ENCODE measurements around the gene CFI.

CFI gene

DNA sequence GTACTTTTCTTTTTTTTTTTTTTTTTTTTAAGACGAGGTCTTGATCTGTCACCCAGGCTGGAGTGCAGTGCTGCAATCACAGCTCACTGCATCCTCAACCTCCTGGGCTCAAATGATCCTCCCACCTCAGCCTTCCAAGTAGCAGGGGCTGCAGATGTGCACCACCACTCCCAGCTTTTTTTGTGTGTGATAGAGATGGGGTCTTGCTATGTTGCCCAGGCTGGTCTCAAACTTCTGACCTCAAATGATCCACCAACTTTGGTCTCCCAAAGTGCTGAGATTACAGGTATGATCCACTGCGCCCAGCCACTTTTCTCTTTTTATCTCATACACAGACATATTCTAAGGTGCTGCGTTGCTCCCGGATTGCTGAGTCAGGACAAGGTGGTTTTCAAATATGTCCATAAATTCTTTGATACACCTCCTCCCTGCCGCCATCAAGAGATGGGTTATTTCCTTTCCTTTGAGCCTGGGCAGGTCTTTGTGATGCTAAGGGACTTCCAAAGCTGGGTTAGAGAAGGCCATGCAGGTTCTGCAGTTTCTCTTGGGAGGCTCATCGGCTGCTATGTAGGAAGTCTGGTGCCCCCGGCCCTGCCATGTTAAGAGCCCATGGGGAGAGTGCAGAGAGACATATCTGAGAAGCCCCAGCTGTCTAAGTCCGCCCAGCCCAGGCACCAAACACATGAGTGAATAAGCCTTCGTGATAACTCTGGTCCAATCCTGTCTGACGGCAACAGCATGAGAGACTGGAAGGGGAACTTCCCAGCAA lies 63.5 kb downstream of the CFI start:
- Histone ChIP-seq H3K4me1 (ENCODE audit: insufficient read depth, low read length) (no peaks in the 10 kb centered on the region), H3K4me3 (ENCODE audit: low read depth in 1 of 2, low read length in 2 of 2) (no peak overlapping the region), H3K9ac (ENCODE audit: low read depth, low read length) (no peak overlapping the region), H3K79me2 (ENCODE audit: insufficient read depth, low read length) (no peaks in the 10 kb centered on the region), H3K4me2 (ENCODE audit: insufficient read depth, low read length) (no peak overlapping the region), H2AFZ (ENCODE audit: low read depth, low read length) (no peak overlapping the region), H3K36me3 (ENCODE audit: insufficient read depth, low read length) (no peaks in the 10 kb centered on the region), H3K27me3 (ENCODE audit: insufficient read depth, low read length, poor library complexity) (peaks cover 5% of the 10 kb centered on the region), H3K27ac (ENCODE audit: low read length) (no peak overlapping the region), H3K9me3 (ENCODE audit: insufficient read depth, low read length, severe bottlenecking) (no peaks in the 10 kb centered on the region), H4K20me1 (ENCODE audit: insufficient read depth, low read length) (no peaks in the 10 kb centered on the region)
- ATAC-seq (ENCODE audit: insufficient read depth, low read depth) (no peak), DNase-seq (no peak)
- TF ChIP-seq, protein P1, sequence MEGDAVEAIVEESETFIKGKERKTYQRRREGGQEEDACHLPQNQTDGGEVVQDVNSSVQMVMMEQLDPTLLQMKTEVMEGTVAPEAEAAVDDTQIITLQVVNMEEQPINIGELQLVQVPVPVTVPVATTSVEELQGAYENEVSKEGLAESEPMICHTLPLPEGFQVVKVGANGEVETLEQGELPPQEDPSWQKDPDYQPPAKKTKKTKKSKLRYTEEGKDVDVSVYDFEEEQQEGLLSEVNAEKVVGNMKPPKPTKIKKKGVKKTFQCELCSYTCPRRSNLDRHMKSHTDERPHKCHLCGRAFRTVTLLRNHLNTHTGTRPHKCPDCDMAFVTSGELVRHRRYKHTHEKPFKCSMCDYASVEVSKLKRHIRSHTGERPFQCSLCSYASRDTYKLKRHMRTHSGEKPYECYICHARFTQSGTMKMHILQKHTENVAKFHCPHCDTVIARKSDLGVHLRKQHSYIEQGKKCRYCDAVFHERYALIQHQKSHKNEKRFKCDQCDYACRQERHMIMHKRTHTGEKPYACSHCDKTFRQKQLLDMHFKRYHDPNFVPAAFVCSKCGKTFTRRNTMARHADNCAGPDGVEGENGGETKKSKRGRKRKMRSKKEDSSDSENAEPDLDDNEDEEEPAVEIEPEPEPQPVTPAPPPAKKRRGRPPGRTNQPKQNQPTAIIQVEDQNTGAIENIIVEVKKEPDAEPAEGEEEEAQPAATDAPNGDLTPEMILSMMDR (IDR thresholded peaks at IDR 0.05; ENCODE audit: borderline replicate concordance, extremely low read depth, low read length, poor library complexity, severe bottlenecking): no peak
- TF ChIP-seq EZH2 (IDR thresholded peaks at IDR 0.05; ENCODE audit: borderline replicate concordance, low read depth, low read length, severe bottlenecking): no peak

DNA sequence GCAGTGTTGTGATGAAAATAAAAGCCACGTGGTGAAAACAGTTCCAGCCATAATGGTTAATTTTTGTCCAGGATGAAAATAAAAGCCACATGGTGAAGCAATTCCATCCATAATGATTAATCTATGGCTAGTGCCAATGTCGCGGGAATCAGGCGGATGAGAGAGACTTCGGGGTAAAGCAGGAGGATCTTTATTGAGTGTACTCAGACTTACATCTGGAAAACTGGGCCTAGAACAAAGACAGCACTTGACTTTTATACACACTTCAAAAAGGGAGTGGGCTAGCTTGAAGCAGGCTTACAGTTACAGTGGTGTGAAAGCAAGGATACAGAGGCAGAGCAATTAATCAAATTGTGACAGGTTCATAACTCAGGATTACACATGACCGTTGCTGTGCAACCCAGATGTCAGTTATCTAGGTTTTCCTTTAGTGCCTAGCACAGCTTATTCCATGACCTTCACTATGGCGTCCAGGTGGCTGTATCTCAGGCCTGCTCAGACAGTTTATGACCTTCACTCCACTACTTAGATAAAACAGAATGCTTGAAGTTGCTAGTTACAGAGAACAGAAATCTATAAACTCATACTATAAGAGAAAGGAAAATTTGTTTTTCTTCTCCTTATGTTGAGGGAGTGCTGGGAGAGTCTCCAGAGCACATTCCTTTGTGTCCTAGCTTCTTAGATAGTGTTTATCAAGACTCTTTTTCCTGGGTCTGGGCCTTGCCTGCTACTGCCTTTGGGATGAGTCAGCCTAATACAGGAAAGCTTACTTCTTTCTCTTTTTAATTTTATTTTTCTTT lies 66.0 kb downstream of the CFI start:
- Histone ChIP-seq H3K9ac (ENCODE audit: low read depth, low read length) (no peak overlapping the region), H2AFZ (ENCODE audit: low read depth, low read length) (no peak overlapping the region), H3K27ac (ENCODE audit: low read length) (no peak overlapping the region), H4K20me1 (ENCODE audit: insufficient read depth, low read length) (no peaks in the 10 kb centered on the region), H3K27me3 (ENCODE audit: insufficient read depth, low read length, poor library complexity) (no peaks in the 10 kb centered on the region), H3K4me3 (ENCODE audit: low read depth in 1 of 2, low read length in 2 of 2) (no peak overlapping the region), H3K36me3 (ENCODE audit: insufficient read depth, low read length) (no peaks in the 10 kb centered on the region), H3K79me2 (ENCODE audit: insufficient read depth, low read length) (no peaks in the 10 kb centered on the region), H3K4me1 (ENCODE audit: insufficient read depth, low read length) (no peaks in the 10 kb centered on the region), H3K4me2 (ENCODE audit: insufficient read depth, low read length) (no peak overlapping the region), H3K9me3 (ENCODE audit: insufficient read depth, low read length, severe bottlenecking) (no peaks in the 10 kb centered on the region)
- no peak for TF ChIP-seq EZH2 (IDR thresholded peaks at IDR 0.05; ENCODE audit: borderline replicate concordance, low read depth, low read length, severe bottlenecking)
- DNase-seq: no peak
- ATAC-seq (ENCODE audit: insufficient read depth, low read depth): no peak

DNA sequence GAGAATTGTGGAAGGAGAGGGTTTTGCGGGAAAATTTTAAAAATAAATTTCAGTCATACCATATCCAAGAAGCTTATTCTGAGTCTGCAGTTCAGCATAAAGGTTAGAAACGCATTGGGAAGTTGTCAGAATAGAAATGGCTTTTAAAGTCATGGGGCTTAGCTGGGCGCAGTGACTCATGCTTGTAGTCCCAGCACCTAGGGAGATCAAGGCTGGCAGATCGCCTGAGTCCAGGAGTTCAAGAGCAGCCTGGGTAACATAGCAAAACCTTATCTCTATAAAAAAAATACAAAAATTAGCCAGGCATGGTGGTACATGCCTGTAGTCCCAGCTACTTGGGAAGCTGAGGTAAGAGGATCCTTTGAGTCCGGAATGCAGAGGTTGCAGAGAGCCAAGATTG lies 68.1 kb downstream of the CFI start:
- no peak overlapping the region for H3K4me2 ChIP-seq (ENCODE audit: insufficient read depth, low read length)
- H3K4me3 ChIP-seq (ENCODE audit: low read depth in 1 of 2, low read length in 2 of 2): no peak overlapping the region
- no peaks in the 10 kb centered on the region for H3K9me3 ChIP-seq (ENCODE audit: insufficient read depth, low read length, severe bottlenecking)
- H3K36me3 ChIP-seq (ENCODE audit: insufficient read depth, low read length): no peaks in the 10 kb centered on the region
- no peaks in the 10 kb centered on the region for H3K79me2 ChIP-seq (ENCODE audit: insufficient read depth, low read length)
- no peak for ATAC-seq (ENCODE audit: insufficient read depth, low read depth)
- H3K27me3 ChIP-seq (ENCODE audit: insufficient read depth, low read length, poor library complexity): no peaks in the 10 kb centered on the region
- H4K20me1 ChIP-seq (ENCODE audit: insufficient read depth, low read length): no peaks in the 10 kb centered on the region
- no peak overlapping the region for H2AFZ ChIP-seq (ENCODE audit: low read depth, low read length)
- no peak overlapping the region for H3K27ac ChIP-seq (ENCODE audit: low read length)
- no peak overlapping the region for H3K9ac ChIP-seq (ENCODE audit: low read depth, low read length)
- peaks cover 16% of the 10 kb centered on the region for H3K4me1 ChIP-seq (ENCODE audit: insufficient read depth, low read length)
- TF ChIP-seq EZH2 (IDR thresholded peaks at IDR 0.05; ENCODE audit: borderline replicate concordance, low read depth, low read length, severe bottlenecking): no peak
- TF ChIP-seq, protein P1 (IDR thresholded peaks at IDR 0.05; ENCODE audit: borderline replicate concordance, extremely low read depth, low read length, poor library complexity, severe bottlenecking): no peak
- DNase-seq: no peak
